Umbilical cord (tissue), 2 donors: ENCODE results near the gene ARHGAP35. TPM values are rescaled to one million over a fixed set of nuclear protein-coding genes. Genes with fewer than 3 reads are reported as not detected.
"Not testable (repeated sequence)": the region's sequence is repeated elsewhere in the genome, so short reads cannot be mapped to it uniquely, and the experiment has no call there.

ENCODE experiments used
- DNase-seq: peaks from one replicate; pipeline ENCODE4 v3.0.0-alpha.2; 2015; ENCODE audit warnings: low spot score
- total RNA-seq: library from RNA; depleted of rRNA; stranded (reverse); fragments of >200 nt; gene quantifications from one replicate; pipeline ENCODE4 v1.2.3, GENCODE V29; 2014; ENCODE audit warnings: low replicate concordance; ENCODE audit not compliant: insufficient read depth

Gene ARHGAP35
- total RNA-seq = 26.5 TPM

DNA sequence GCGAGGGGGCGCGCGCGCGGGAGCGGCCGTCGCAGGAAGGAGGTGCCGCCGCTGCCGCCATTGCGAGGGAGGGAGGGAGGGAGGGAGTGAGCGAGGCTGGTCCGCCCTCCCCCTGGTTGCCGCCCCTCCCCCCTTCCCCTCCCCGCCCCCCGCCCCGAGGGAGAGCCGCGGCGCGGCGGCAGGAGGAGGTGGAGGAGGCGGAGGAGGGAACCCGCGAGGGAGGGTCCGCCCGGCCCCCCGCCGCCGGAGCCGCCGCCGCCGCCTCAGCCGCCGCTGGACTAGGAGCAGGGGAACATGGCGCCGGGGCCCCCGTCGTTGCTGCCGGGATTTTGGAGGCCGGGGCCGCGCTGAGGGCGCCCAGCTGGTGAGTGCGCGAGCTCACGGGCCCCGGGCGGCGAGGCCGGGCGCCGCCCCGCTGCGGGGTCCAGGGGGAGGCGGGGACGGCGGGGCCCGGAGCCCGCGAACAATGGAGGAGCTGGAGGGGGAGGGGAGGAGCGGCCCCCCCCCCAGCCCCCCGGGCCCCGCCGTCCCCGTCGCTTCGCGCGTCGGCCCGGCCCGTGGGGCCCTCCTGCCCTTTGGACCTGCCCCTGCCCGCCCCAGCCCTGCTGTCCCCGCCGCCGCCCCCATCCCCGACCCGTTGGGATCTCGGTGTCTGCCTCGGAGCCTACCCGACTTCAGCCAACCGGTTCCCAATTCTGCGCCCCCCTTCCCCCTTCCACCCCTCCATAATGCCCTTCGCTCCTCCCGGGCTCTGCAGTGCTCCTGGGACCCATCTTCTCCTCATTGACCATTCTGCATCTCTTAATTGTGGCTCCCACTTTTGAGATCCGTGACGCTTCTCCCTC, at the start of gene ARHGAP35:
Gene ARHGAP35, plus strand, starts transcription at position 152 of the 845 bp plus-strand sequence. CDS start 57,679 bp downstream, outside the sequence.
- DNase-seq = no peak

DNA sequence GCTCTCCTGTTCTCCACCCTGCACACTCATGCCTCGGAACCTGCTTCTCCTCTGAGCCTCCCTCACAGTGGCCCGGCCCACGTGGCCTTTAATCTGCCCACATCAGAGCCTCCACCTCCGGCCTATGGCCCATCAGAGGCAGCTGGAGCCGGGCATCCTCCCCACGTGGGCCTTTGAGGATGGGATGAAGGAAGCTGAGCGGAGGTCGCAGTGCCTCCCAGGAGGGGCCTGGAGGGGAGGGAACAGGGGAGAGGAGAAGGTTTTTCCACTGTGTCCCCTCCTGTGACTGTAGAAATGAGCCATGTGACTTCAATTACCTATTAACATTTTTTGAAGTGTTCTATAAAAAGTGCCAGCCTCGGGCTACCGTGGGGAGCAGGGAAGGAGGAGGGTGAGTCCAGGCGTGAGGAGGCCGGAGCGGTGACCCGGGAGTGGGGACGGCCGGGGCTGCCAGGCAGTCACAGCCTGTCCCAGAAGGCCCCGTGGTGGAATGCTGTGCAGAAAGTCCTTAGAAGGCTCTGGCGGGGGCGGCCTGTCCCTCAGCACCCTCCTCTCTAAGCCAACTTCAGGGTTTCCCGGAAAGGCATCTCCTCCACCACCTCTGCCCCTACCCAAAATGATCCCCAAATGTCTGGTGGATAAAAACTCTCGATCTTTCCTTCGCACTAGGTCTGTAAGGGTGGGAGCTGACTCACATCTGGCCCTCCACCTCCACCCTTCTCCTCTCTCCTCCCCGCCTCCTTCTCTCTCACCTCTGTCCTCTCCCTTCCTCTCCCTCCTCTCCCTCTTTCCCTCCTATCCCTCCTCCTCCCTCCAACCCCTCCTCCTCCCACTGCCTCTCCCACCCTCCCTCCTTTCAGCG, 47.6 kb upstream of the ARHGAP35 start:
- no peak for DNase-seq

DNA sequence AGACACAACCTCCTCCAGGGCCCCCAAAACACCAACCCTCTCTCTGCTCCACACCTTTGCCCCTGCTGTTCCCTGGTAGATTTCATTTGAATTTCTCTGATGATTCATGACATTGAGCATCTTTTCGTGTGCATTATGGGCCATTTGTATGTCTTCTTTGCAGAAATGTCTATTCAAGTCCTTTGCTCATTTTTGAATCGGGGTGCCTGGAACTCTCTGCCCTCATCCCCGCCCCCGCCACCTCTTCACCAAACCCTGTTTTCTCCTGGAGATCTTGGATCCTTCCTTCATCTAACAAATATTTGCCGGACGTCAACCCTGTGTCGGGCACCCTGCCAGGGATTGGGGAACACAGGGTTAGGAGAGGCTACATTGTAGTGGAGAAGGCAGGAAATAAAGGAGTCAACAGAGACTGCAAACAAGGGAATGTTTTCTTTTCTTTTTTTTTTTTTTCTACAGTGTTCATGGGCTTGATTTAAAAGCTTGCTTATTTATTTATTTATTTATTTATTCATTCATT, 46.9 kb upstream of the ARHGAP35 start:
- DNase-seq = peak; percentile 43

DNA sequence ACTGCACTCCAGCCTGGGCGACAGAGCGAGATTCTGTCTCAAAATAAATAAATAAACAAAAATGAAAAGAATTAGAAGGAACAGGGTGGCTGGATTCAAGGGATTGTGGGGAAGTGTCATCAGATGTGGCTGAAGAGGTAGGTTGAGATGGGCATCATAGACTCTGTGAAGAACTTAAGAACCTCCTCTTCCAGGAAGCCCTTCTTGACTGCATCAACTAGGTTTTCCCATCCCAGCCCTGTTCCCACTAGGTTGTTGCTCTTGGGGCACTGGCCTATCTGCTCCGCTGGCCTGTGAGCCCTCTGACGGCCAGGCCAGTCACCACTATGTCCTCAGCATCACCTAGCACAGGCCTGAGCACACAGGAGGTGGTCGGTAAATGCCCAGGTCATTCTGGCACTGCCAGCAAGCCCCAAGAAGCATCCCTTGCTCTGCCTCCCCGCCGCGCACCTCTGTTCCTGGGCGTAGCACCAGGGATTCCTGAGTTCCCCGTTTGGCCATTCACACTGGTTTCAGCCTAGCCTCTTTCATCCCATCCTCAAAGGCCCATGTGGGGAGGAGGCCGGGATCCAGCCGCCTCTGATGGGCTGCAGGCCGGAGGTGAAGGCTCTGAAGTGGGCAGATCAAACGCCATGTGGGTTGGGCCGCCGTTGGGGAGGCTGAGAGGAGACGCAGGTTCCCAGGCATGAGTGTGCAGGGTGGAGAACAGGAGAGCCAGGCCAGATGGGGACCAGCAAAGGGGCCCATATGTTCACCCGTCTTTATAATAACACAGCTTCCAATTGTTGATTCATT, 44.8 kb upstream of the ARHGAP35 start:
- no peak for DNase-seq

DNA sequence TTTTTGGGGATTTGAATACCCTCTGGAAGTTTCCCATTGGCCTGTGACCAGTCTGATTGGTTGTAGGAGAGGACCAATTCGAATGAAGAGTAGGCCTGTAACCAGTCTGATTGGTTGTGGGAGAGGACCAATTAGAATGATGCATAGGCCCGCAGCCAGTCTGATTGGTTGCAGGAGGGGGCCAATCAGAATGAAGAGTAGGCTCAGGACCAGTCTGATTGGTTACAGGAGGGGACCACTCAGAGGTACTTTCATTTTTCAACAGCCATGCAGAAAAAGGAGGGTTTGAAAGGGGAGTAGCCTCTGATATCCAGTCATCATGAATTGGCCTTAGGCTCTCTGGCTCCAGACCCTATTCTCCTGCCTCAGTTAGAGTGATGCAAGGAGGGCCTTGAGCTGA, 42.0 kb upstream of the ARHGAP35 start:
- no peak for DNase-seq

DNA sequence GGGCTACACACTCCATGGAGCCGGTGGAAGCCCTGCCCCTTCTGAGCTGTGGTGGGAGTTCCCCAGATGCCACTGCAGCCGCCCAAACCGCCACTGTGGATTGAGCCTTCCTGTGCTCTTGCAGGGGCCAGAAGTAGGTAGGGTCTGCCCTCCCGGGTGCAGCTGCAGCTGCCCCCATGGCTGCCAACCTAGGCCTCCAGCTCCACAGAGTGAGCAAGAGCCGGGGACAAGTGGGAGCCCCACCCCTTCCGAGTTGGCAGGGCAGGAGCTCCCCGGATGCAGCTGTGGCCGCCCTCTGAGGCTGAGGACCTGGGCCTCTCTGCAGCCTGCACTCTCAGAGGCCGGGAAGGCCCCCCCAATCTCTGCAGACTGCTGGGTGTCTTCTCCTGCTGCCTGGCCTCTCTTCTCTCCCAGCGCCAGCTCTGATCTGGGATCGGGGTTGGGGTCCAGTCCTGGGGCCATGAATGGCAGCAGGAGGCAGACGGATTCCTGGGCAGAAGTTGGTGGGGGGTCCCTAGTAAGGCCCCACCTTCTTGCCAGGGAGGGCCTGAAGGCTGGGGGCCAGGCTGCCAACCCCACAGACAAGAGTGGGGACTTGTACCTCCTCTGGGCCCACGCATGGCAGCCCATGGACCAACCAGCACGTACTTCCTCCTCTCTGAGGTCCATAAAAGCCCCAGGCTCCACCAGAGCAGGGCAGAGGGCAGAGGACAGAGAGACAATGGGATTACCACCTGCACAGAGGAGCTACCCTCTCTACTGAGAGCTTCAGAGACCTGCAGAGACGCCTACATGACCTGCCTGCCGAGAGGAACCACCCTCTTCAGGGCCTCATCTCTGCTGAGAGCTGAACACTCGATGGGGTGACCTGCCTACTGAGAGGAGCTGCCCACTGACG, 39.0 kb upstream of the ARHGAP35 start:
- DNase-seq = peak; percentile 59

DNA sequence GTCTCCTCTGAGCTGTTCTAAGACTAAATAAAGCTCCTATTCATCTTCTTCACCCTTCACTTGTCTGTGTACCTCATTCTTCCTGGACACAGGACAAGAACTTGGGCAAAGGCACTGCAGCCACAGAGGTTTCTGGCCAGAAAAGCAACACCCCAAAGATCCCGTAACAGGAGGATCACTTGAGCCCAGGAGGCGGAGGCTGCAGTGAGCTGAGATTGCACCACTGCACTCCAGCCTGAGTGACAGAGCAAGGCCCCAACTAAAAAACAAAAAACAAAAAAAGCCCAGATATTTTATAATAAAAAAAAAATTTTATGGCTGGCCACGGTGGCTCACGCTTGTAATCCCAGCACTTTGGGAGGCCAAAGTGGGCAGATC, 38.4 kb upstream of the ARHGAP35 start:
- DNase-seq = not testable (repeated sequence)

DNA sequence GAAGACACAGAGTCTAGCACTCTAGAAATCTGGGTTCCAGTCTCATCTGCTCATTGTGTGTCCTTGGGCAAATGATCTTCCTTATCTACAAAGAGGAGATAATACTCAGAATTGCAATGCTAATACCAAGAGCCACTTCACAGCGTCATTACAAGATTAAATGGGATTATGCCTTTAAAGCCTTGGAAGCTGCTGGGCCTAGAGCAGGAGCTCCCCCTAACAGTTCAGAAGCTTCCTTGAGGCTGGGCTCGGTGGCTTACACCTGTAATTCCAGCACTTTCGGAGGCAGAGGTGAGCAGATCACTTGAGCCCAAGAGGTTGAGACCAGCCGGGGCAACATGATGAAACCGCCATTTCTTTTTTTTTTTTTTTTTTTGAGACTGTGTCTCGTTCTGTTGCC, 37.7 kb upstream of the ARHGAP35 start:
- DNase-seq = no peak

DNA sequence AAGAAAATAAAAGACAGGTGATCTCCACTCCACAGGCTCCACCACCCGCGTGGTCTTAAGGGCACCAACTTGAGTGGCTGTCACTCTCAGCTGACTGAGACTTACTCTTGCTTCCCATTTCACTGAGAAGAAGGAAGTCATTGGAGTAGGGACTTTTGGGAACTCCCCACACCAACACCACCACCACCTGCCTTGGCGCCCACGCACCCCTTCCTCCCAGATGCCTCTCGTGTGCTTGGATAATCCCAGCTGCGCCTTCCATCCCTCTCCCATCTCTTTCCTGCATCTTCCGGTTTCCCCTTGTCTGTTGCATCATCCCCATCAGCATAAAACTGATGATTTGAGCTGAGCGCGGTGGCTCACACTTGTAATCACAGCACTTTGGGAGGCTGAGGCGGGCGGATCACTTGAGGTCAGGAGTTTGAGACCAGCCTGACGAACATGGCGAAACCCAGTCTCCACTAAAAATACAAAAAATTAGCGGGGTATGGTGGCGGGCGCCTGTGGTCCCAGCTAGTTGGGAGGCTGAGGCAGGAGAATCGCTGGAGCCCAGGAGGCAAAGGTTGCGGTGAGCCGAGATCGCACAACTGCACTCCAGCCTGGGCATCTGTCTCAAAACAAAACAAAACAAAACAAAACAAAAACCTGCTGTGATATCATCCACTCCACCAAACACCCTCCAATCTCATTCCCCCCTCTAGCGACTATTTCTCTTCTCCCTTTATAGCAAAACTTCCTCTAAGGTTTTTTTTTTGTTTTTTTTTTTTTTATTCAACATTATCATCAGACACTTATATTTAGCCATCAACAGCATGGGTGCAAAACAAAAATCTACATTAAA, 35.7 kb upstream of the ARHGAP35 start:
- DNase-seq = no peak

DNA sequence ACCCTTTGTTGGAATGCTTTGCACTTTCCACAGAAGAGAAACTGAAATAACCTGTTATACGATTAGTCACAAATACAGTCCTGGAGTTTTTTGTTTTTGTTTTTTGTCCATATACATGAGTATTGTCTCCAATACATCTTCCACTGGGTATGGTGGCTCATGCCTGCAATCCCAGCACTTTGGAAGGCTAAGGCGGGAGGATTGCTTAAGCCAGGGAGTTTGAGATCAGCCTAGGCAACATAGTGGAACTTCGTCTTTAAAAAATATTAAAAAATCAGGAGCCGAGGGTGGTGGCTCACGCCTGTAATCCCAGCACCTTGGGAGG, 35.1 kb upstream of the ARHGAP35 start:
- no peak for DNase-seq

DNA sequence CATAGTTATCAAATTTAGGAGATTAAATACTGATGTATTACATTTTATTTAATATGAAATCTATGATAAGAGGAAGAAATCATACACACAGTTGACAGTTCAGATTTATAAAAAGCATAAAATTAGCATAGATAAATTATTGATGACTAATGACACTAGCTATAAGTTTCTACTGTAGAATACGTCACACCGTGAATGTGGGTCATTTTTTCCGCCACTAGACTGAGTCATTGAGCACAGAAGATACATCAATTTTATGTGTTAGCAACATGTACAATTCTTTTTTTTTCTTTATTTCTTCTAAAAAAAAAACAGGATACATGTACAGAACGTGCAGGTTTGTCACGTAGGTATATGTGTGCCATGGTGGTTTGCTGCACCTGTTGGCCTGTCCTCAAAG, 32.3 kb upstream of the ARHGAP35 start:
- DNase-seq = no peak

DNA sequence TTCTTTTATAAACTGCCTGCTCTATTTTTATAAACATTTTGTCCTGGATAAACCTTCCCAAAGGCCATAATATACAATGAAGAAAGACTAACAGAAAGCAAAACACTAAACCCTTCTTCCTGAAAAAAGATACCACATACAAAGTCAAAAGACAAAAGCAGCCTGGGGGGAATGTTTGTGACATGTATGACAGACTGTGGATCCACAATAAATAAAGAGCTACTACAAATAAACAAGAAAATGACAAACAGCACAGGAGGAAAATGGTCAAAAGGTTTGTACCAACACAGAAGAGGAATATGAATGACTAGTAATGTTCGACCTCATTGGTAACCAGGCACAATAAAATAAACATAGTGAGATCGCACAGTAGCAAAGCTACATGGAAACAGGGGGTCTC, 29.9 kb upstream of the ARHGAP35 start:
- DNase-seq = no peak

DNA sequence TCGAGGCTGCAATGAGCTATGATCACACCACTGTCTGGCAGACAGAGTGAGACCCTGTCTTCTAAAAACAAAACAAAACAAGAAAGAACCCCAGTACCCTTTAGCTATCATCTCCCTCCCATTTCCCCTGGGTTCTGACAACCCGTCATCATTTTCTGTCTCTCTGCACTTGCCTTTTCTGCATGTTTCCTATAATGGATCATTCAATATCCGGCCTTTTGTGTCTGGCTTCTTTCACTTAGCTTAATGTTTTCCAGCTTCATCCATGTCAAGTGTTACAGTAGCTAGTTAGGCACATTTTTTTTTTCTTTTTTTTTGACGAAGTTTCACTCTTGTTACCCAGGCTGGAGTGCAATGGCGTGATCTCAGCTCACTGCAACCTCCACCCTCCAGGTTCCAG, 26.7 kb upstream of the ARHGAP35 start:
- no peak for DNase-seq

DNA sequence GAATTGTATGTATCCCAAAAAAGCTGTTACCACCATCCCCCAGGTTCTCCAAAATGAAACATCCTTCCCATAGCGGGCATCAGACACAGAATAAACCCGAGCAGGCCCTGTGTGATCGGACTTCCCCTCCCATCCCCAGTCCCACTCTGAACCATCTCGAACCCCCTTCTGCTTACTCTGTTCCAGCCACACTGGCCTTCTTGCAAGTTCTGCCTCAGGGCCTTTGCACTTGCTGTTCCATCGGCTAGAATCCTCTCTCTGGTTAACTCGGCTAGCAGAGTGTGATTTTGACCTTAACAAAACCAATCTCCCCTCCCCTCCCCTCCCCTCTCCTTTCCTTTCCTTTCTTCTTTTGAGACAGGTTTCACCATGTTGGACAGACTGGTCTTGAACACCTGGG, 25.8 kb upstream of the ARHGAP35 start:
- no peak for DNase-seq

DNA sequence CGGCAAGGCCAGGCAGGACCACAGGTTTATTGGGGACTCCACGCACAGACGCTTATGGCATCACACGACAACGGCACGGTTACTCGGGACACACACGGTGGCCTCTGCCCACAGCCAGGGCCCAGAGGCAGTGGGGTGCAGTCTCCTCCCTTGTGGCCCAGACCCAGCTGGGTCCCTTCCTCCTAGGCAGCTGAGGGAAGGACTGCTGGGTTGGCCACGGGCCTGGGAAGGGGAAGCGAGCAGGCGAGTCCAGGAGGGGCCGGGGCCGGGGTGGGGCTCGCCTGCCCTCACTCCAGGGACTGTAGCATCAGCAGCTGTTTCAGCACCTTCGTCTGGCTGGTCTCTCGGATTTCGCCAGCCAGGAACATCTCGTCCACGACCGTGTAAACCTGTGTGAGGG, 22.6 kb upstream of the ARHGAP35 start:
- DNase-seq = no peak

DNA sequence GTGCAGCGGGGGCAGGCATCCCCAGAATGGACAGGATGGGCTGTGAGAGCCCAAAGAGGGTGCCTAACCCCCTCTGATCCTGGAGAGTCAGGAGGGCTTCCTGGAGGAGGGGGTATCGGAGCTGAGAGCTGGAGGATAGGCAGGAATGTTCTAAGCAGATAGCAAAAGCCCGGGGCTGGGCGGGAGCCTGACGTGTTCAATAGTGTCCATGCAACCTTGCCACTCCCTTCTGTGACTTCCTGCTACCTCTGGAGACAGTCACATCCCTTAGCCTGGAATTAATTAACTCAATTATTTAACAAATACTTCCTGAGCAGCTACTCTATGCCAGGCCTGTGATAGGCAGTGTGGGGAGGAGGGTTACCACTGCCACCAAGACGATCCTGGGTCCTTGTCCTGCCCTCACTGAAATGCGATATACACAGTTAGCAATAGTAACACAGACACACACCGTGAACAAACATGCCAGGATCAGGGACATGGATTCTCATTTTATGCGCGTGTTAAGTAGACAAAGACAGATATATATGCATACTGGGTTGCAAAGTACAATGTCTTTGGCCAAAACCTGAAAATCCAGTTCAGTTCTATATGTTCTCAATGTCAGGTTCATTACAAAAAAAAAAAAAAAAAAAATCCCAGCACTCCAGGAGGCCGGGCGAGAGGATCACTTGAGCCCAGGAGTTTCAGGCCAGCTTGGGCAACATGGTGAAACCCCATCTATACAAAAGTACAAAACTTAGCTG, 20.9 kb upstream of the ARHGAP35 start:
- DNase-seq = no peak

DNA sequence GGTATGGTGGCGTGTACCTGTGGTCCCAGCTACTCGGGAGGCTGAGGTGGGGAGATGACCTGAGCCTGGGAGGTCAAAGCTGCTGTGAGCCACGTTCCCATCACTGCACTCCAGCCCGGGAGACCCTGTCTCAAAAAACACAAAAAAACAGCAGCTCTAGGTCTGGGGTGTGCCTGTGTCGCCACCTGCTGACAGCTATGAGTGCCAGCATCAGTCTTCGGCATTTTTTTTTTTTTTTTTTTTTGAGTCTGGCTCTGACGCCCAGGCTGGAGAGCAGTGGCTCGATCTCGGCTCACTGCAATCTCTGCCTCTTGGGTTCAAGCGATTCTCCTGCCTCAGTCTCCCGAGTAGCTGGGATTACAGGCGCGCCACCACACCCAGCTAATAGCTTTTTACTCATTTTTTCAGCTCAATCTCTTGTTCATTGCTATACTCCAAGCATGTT, 20.3 kb upstream of the ARHGAP35 start:
- peak; percentile 83 for DNase-seq

DNA sequence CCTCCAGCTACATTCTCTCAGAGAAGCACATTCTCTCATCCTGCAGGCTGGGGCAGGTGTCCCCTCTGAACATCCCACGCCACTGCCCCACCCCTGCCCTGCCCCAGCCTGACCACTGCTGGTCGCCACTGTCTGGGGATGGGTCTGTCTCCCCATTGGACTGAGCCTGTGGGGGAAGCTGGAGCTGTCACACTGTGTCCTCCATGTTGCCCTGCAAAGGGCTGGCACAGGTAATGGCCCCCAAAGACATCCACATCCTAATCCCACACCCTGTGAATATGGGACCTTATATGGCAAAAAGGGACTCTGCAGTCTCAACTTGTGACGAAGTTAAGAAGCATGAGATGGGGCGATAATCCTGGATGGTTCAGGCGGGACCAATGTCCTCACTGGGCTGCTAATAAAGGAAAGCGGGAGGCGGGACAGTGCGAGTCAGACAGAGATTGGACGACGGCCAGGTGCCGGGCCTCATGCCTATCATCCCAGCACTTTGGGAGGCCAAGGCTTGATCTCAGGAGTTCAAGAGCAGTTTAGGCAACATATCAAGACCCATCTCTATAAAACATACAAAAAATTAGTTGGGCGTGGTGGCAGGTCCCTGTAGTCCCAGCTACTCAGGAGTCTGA, 19.2 kb upstream of the ARHGAP35 start:
- DNase-seq = peak; percentile 78

DNA sequence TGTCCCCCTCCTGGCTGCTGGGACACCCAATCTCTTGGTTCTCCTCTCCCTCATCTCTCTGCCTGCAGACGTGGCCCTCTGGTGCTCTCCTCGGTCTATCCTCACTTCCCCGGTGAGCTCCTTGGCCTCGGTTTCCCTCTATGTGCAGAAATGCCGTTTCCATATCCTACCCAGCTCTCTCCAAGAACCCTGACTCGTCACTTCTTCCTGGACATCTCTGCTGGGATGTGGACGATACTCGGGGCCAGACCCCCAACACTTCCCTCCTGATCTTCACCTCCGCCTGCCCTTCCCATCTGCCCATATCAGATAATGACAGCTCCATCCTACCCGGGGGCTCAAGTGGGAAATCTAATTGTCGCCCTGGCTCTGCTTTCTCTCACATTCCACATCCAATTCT, 18.0 kb upstream of the ARHGAP35 start:
- DNase-seq = no peak
